ENCODE data around the gene PRR22. TPM values are rescaled to one million over a fixed set of nuclear protein-coding genes. Genes with fewer than 3 reads are reported as not detected.
"Not testable (repeated sequence)": the region's sequence is repeated elsewhere in the genome, so short reads cannot be mapped to it uniquely, and the experiment has no call there.

The PRR22 gene
- total RNA-seq, 1 donor from 2014 or later, result 0.53 TPM

GRCh38 chr19:5762608-5763217 lies 21.8 kb downstream of the PRR22 start:
- DNase-seq (ENCODE audit: low read depth) (no peak), FAIRE-seq (no peak)
- H3K27me3 ChIP-seq (ENCODE audit: control insufficient read depth, insufficient read depth, low read length), result no peaks in the 10 kb centered on the region
- H3K36me3 ChIP-seq (ENCODE audit: control insufficient read depth, insufficient read depth, low read length), result no peaks in the 10 kb centered on the region
- H3K4me3 ChIP-seq (ENCODE audit: low read depth, low read length), result no peak overlapping the region
- no peak for TF ChIP-seq CTCF (IDR thresholded peaks at IDR 0.05; ENCODE audit: insufficient read depth, low read length, severe bottlenecking)

DNA sequence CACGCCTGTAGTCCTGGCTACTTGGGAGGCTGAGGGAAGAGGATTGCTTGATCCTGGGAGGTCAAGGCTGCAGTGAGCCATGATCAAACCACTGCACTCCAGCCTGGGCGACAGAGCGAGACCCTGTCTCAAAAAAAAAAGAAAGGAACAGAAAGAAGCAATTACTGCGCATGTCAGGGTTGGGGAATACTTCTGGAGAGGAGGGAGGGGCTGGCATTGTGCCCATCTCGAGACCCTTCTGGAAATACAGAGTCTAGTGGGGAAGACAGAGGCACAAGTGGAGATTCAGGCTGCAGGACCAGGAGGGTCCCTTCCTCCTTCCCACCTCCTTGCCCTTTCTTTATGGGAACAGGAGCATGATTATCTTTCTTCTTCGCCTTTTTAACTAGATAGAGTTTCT lies 30.8 kb downstream of the PRR22 start:
- no peak for FAIRE-seq
- H3K36me3 ChIP-seq (ENCODE audit: control insufficient read depth, insufficient read depth, low read length), result no peaks in the 10 kb centered on the region
- DNase-seq (ENCODE audit: low read depth), result no peak

DNA sequence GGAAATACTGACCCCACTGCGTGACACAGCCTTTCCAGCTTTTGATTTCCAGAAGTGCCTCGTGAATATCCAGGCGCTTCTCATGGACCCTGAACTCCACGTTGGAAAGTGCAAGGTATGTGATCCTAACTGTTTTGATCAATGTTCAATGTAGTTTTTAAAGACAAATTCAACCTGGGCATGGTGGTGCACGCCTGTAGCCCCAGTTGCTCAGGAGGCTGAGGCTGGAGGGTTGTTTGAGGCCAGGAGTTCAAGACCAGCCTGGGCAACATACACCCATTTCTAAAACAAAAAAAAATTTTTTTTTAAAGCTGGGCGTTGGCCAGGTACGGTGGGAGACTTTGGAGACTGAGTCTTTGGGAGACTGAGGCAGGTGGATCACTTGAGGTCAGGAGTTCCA lies 32.8 kb downstream of the PRR22 start:
- Histone ChIP-seq H3K4me3 (ENCODE audit: low read depth, low read length) (no peak overlapping the region), H3K36me3 (ENCODE audit: control insufficient read depth, insufficient read depth, low read length) (no peaks in the 10 kb centered on the region), H3K27me3 (ENCODE audit: control insufficient read depth, insufficient read depth, low read length) (no peaks in the 10 kb centered on the region)
- FAIRE-seq (no peak), DNase-seq (ENCODE audit: low read depth) (no peak)
- TF ChIP-seq CTCF (IDR thresholded peaks at IDR 0.05; ENCODE audit: insufficient read depth, low read length, severe bottlenecking), result no peak

More for the DNA sequence above, 30.8 kb downstream of the PRR22 start:
- TF ChIP-seq CTCF (IDR thresholded peaks at IDR 0.05; ENCODE audit: insufficient read depth, low read length, severe bottlenecking), result no peak
- Histone ChIP-seq H3K27me3 (ENCODE audit: control insufficient read depth, insufficient read depth, low read length) (no peaks in the 10 kb centered on the region), H3K4me3 (ENCODE audit: low read depth, low read length) (no peak overlapping the region)

GRCh38 chr19:5749505-5749904 lies 35.0 kb downstream of the PRR22 start:
- Histone ChIP-seq H3K4me3 (ENCODE audit: low read depth, low read length) (no peak overlapping the region), H3K36me3 (ENCODE audit: control insufficient read depth, insufficient read depth, low read length) (no peaks in the 10 kb centered on the region), H3K27me3 (ENCODE audit: control insufficient read depth, insufficient read depth, low read length) (no peaks in the 10 kb centered on the region)
- no peak for TF ChIP-seq CTCF (IDR thresholded peaks at IDR 0.05; ENCODE audit: insufficient read depth, low read length, severe bottlenecking)
- DNase-seq (ENCODE audit: low read depth) (no peak), FAIRE-seq (no peak)

GRCh38 chr19:5748920-5749319 lies 35.6 kb downstream of the PRR22 start:
- FAIRE-seq; H3K36me3 ChIP-seq (ENCODE audit: control insufficient read depth, insufficient read depth, low read length); DNase-seq (ENCODE audit: low read depth); H3K4me3 ChIP-seq (ENCODE audit: low read depth, low read length); H3K27me3 ChIP-seq (ENCODE audit: control insufficient read depth, insufficient read depth, low read length): not testable (repeated sequence)

GRCh38 chr19:5744999-5745398 lies 39.5 kb downstream of the PRR22 start:
- not testable (repeated sequence) for H3K4me3 ChIP-seq (ENCODE audit: low read depth, low read length); FAIRE-seq; H3K27me3 ChIP-seq (ENCODE audit: control insufficient read depth, insufficient read depth, low read length); DNase-seq (ENCODE audit: low read depth); H3K36me3 ChIP-seq (ENCODE audit: control insufficient read depth, insufficient read depth, low read length)

- TF ChIP-seq CTCF (IDR thresholded peaks at IDR 0.05; ENCODE audit: insufficient read depth, low read length, severe bottlenecking), result no peak
- H3K27me3 ChIP-seq (ENCODE audit: control insufficient read depth, insufficient read depth, low read length), result no peaks in the 10 kb centered on the region
- no peaks in the 10 kb centered on the region for H3K36me3 ChIP-seq (ENCODE audit: control insufficient read depth, insufficient read depth, low read length)
- no peak for FAIRE-seq
- no peak overlapping the region for H3K4me3 ChIP-seq (ENCODE audit: low read depth, low read length)
- DNase-seq (ENCODE audit: low read depth), result no peak
These were observed 40.9 kb downstream of the PRR22 start for GRCh38 chr19:5743630-5744029.
